Fibroblast of skin of scalp (primary cell): ENCODE measurements around the gene LZIC. TPM values are rescaled to one million over a fixed set of nuclear protein-coding genes. Genes with fewer than 3 reads are reported as not detected.
"Not testable (repeated sequence)": the region's sequence is repeated elsewhere in the genome, so short reads cannot be mapped to it uniquely, and the experiment has no call there.

Experiments used
- DNase-seq: peaks from one replicate; pipeline ENCODE4 v3.0.0-alpha.2; 2013
- polyA plus RNA-seq, 2 experiments: library from polyadenylated mRNA; unstranded; fragments of 120-200 nt; gene quantifications; one replicate each; pipeline ENCODE4 v1.2.1, GENCODE V29; 2013; ENCODE audit not compliant: insufficient read length in 2 of 2

The LZIC gene
- polyA plus RNA-seq (2013, experiment 1 of 2; ENCODE audit: insufficient read length): 35.0 TPM
- polyA plus RNA-seq (2013, experiment 2 of 2; ENCODE audit: insufficient read length): 37.1 TPM

GRCh38 chr1:9942939-9943788 lies at the start of gene LZIC, which contains the start of gene NMNAT1:
Gene LZIC, minus strand, starts transcription at chr1:9943391. Its CDS starts 6,772 bp downstream, at chr1:9936619.
Gene NMNAT1, plus strand, starts transcription at chr1:9943475. Its CDS starts 28,599 bp downstream, at chr1:9972074.
- peak; percentile 93 for DNase-seq

GRCh38 chr1:9992910-9993309 lies 49.7 kb upstream of the LZIC start:
- no peak for DNase-seq

- no peak for DNase-seq
These were observed 47.8 kb upstream of the LZIC start for GRCh38 chr1:9990944-9991343.

- DNase-seq: no peak
These were observed 46.6 kb upstream of the LZIC start for GRCh38 chr1:9989773-9990172.

- DNase-seq: no peak
These were observed 41.8 kb upstream of the LZIC start for GRCh38 chr1:9985001-9985400.

GRCh38 chr1:9984253-9984652 lies 41.1 kb upstream of the LZIC start:
- DNase-seq: no peak

GRCh38 chr1:9960706-9961562 lies 17.7 kb upstream of the LZIC start:
- DNase-seq: peak; percentile 32

GRCh38 chr1:9960011-9960410 lies 16.8 kb upstream of the LZIC start:
- DNase-seq: no peak

GRCh38 chr1:9957726-9958125 lies 14.5 kb upstream of the LZIC start:
- no peak for DNase-seq

GRCh38 chr1:9946315-9946714 lies 3.1 kb upstream of the LZIC start:
- DNase-seq: no peak

GRCh38 chr1:9942399-9942938 lies 722 bp downstream of the LZIC start:
- DNase-seq: peak; percentile 63

- no peak for DNase-seq
These were observed 13.5 kb downstream of the LZIC start for GRCh38 chr1:9929431-9930385.

GRCh38 chr1:9927259-9927658 lies 15.9 kb downstream of the LZIC start:
- no peak for DNase-seq

- DNase-seq: no peak
These were observed 20.8 kb downstream of the LZIC start for GRCh38 chr1:9922342-9922741.

GRCh38 chr1:9920606-9921005 lies 22.6 kb downstream of the LZIC start:
- DNase-seq: no peak

GRCh38 chr1:9917901-9918300 lies 25.3 kb downstream of the LZIC start:
- DNase-seq: no peak

- not testable (repeated sequence) for DNase-seq
These were observed 25.7 kb downstream of the LZIC start for GRCh38 chr1:9917495-9917894.

- no peak for DNase-seq
These were observed 26.7 kb downstream of the LZIC start for GRCh38 chr1:9916452-9916851.

GRCh38 chr1:9914610-9914937 lies 28.6 kb downstream of the LZIC start:
- DNase-seq: no peak

GRCh38 chr1:9912264-9912936 lies 30.8 kb downstream of the LZIC start:
- no peak for DNase-seq

- peak; percentile 99 for DNase-seq
These were observed 32.6 kb downstream of the LZIC start for GRCh38 chr1:9910423-9911178.
